HEK293T (cell line): Measurements from ENCODE around the gene UGDH.

Source experiments
- FOXK2 ChIP-seq: fragments of 450-650 bp; IDR thresholded peaks from 2 replicates; pipeline ENCODE4 v1.6.1; 2016; ENCODE audit warnings: mild to moderate bottlenecking
- FOXM1 ChIP-seq: fragments of 450-650 bp; IDR thresholded peaks from 2 replicates; pipeline ENCODE4 v1.6.1; 2017; ENCODE audit warnings: mild to moderate bottlenecking, borderline replicate concordance
- HDGF ChIP-seq: fragments of 450-650 bp; IDR thresholded peaks from 2 replicates; pipeline ENCODE4 v1.6.1; 2017; ENCODE audit warnings: antibody characterized with exemption, borderline replicate concordance
- L3MBTL2 ChIP-seq: fragments of 450-650 bp; conservative IDR thresholded peaks from 2 replicates; pipeline ENCODE4 v1.6.1; 2016; ENCODE audit warnings: mild to moderate bottlenecking
- SUZ12 ChIP-seq: fragments of 450-650 bp; IDR thresholded peaks from 2 replicates; pipeline ENCODE4 v1.6.1; 2016; ENCODE audit warnings: mild to moderate bottlenecking

DNA sequence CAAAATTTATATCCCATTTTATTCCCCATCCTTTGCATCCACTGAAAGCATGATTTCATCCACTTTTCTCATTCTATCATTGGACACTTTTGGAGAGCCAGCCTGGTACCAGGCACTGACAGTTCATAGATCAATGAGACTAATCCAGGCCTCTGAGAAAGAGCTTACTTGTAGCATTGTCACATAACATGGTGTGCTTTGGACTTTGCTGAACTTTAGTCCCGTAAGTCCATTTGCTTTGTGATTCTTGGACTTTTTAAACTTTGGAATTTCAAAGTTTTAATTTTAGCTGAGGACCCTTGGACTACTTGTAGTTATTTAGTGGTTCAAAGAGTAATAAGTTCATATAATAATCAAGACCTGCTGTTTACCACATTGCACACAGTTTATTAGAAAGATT is 56.8 kb downstream of the UGDH start:
- TF ChIP-seq FOXM1 (no peak), FOXK2 (no peak), L3MBTL2 (no peak), SUZ12 (no peak), HDGF (no peak)
